ENCODE results near the gene CCDC170.

DNA sequence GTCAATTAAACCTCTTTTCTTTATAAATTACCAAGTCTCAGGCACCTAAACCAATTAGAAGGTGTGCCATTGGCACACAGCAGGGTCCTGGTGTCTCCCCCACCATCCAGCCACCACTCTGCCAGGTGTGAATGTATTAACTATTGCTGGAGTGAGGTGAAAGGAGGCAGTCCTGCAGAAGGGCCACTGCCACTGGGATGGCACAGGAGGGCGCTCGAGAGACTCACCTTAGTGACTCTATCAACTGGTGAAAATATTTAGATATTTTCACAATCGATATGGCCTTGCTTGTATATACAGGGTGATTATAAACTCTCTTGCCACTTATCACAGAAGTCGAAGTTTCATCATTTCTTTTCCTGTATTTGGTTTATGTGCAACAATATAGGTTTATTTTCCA is 168.1 kb downstream of the CCDC170 start:
- TF ChIP-seq, protein P1, sequence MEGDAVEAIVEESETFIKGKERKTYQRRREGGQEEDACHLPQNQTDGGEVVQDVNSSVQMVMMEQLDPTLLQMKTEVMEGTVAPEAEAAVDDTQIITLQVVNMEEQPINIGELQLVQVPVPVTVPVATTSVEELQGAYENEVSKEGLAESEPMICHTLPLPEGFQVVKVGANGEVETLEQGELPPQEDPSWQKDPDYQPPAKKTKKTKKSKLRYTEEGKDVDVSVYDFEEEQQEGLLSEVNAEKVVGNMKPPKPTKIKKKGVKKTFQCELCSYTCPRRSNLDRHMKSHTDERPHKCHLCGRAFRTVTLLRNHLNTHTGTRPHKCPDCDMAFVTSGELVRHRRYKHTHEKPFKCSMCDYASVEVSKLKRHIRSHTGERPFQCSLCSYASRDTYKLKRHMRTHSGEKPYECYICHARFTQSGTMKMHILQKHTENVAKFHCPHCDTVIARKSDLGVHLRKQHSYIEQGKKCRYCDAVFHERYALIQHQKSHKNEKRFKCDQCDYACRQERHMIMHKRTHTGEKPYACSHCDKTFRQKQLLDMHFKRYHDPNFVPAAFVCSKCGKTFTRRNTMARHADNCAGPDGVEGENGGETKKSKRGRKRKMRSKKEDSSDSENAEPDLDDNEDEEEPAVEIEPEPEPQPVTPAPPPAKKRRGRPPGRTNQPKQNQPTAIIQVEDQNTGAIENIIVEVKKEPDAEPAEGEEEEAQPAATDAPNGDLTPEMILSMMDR (IDR thresholded peaks at IDR 0.05; ENCODE audit: low read length): peak; percentile 40
- no peak for TF ChIP-seq EZH2 (IDR thresholded peaks at IDR 0.05; ENCODE audit: borderline replicate concordance, low read length)
